HL-60 (cell line): ENCODE results near the gene GAA.

Source experiments
- CTCF ChIP-seq: IDR thresholded peaks from one replicate; pipeline ENCODE4 v1.5.1; 2011; ENCODE audit warnings: low read length, control low read depth, inconsistent platforms; ENCODE audit not compliant: insufficient read depth
- GABPA ChIP-seq: IDR thresholded peaks from 2 replicates; pipeline ENCODE4 v1.6.1; 2012; ENCODE audit warnings: low read depth
- POLR2AphosphoS5 ChIP-seq: IDR thresholded peaks from 2 replicates; pipeline ENCODE4 v1.6.1; 2012; ENCODE audit warnings: low read depth
- REST ChIP-seq: IDR thresholded peaks from 2 replicates; pipeline ENCODE4 v1.6.1; 2012; ENCODE audit warnings: low read depth; ENCODE audit not compliant: insufficient replicate concordance
- SPI1 ChIP-seq: IDR thresholded peaks from 2 replicates; pipeline ENCODE4 v1.6.1; 2012; ENCODE audit warnings: low read depth, mild to moderate bottlenecking, borderline replicate concordance

- TF ChIP-seq CTCF (peak; percentile 45), SPI1 (no peak), GABPA (no peak), REST (no peak), POLR2AphosphoS5 (no peak)
These were observed at the start of gene GAA for GRCh38 chr17:80101011-80101945.
